ENCODE data around the gene NDST1. TPM values are rescaled to one million over a fixed set of nuclear protein-coding genes. Genes with fewer than 3 reads are reported as not detected.

NDST1 gene
- total RNA-seq, 1 experiment from 2014 or later = 42.6 TPM

DNA sequence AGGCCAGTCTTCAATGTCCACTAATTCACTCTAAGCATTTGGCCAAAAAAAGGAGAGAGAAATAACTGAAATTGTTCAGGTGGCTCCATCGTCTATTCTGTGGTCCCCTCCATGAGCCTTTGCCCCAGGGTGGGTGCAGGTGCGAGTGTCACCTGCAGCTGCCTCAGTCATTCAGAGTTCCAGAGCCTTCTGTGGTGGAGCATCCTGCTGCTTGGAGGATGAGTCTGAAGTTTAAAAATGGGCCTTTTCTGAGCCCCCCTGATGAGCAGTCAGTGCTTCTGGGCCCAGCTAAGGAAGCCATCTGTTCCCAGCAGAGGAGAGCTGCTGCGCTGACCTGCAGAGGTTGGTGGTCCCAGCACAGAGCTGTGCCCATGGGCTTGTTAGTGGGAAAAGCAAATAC, 48.2 kb downstream of the NDST1 start:
- no peak overlapping the region for H3K4me2 ChIP-seq (ENCODE audit: low read length)
- CTCF ChIA-PET = no interaction called here
- H3K9ac ChIP-seq (ENCODE audit: low read length) = no peak overlapping the region
- DNase-seq (no peak), ATAC-seq (no peak)
- H3K9me2 ChIP-seq (replicated peaks; ENCODE audit: low read length) = no peaks in the 10 kb centered on the region
- H3K9me3 ChIP-seq (ENCODE audit: low read length) = no peaks in the 10 kb centered on the region
- H3K4me1 ChIP-seq (ENCODE audit: insufficient read depth, low read length) = no peaks in the 10 kb centered on the region
- TF ChIP-seq CTCF (conservative IDR thresholded peaks at IDR 0.05; ENCODE audit: low read depth, low read length) (no peak), EZH2 (IDR thresholded peaks at IDR 0.05; ENCODE audit: low read length, unreplicated experiment) (no peak), EZH2phosphoT487 (IDR thresholded peaks at IDR 0.05; ENCODE audit: borderline replicate concordance, low read length) (no peak)
- H4K20me1 ChIP-seq (ENCODE audit: low read length) = no peaks in the 10 kb centered on the region
- intact Hi-C loops (cut with micrococcal nuclease) = no loop called here
- H3K27ac ChIP-seq (ENCODE audit: low read length) = no peak overlapping the region
- H2AFZ ChIP-seq (ENCODE audit: low read length) = no peak overlapping the region
- POLR2A ChIA-PET (ENCODE audit: unreplicated experiment) = no interaction called here
- H3F3A ChIP-seq (ENCODE audit: low read length, unreplicated experiment) = no peaks in the 10 kb centered on the region
- H3K79me2 ChIP-seq (ENCODE audit: low read length) = no peaks in the 10 kb centered on the region
- H3K36me3 ChIP-seq (ENCODE audit: low read depth, low read length) = no peaks in the 10 kb centered on the region; the same call in 1 of the 2 replicates
- H3K27me3 ChIP-seq (ENCODE audit: low read length) = no peaks in the 10 kb centered on the region
- no TSS peak for BruUV-seq (replicated peaks)
- no peak overlapping the region for H3K4me3 ChIP-seq (ENCODE audit: low read length)

DNA sequence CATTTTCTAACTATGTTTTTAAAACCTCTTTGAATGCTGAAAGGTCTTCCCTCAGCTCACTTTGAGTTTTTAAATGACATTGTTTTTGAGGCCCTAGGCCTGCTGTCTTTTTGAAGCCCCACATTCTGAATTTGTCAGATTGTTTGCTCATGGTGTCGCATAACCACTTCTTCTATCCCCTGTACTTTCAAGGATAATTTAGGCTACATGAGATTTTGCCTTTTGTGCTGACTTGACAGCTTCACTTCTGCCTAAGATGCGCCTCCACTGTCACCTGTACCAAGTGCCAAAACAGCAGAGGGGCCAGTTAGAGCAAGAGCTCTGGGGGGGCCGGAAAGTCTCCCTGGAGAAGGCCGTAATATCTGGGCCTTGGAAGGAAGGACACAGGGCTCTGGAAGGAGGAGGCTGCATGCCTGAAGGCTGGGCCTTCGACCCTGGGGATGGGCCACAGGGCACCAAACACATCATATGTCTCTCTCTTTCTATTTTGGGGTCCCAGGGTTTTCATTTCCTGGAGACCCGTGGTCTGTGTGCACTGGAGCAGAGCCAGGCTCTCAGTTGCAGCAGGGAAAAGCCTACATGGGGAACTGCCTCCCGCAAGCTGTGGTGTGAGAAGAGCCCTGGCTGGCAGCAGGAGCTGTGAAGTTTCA, 49.1 kb downstream of the NDST1 start:
- H2AFZ ChIP-seq (ENCODE audit: low read length) = no peak overlapping the region
- H3K27ac ChIP-seq (ENCODE audit: low read length) = no peak overlapping the region
- TF ChIP-seq CTCF (conservative IDR thresholded peaks at IDR 0.05; ENCODE audit: low read depth, low read length) (no peak), EZH2 (IDR thresholded peaks at IDR 0.05; ENCODE audit: low read length, unreplicated experiment) (no peak), EZH2phosphoT487 (IDR thresholded peaks at IDR 0.05; ENCODE audit: borderline replicate concordance, low read length) (no peak)
- H3K4me3 ChIP-seq (ENCODE audit: low read length) = no peak overlapping the region
- H3K9me2 ChIP-seq (replicated peaks; ENCODE audit: low read length) = no peaks in the 10 kb centered on the region
- no peak for ATAC-seq
- H3K4me1 ChIP-seq (ENCODE audit: insufficient read depth, low read length) = peaks cover 5% of the 10 kb centered on the region; the same call in 1 of the 2 replicates
- H3F3A ChIP-seq (ENCODE audit: low read length, unreplicated experiment) = no peaks in the 10 kb centered on the region
- intact Hi-C loops (cut with micrococcal nuclease) = no loop called here
- no peaks in the 10 kb centered on the region for H3K79me2 ChIP-seq (ENCODE audit: low read length)
- H4K20me1 ChIP-seq (ENCODE audit: low read length) = no peaks in the 10 kb centered on the region
- no peak for DNase-seq
- no TSS peak for BruUV-seq (replicated peaks)
- POLR2A ChIA-PET (ENCODE audit: unreplicated experiment) = no interaction called here
- H3K9ac ChIP-seq (ENCODE audit: low read length) = no peak overlapping the region
- CTCF ChIA-PET = no interaction called here
- H3K4me2 ChIP-seq (ENCODE audit: low read length) = no peak overlapping the region
- no peaks in the 10 kb centered on the region for H3K27me3 ChIP-seq (ENCODE audit: low read length)
- H3K36me3 ChIP-seq (ENCODE audit: low read depth, low read length) = no peaks in the 10 kb centered on the region; the same call in 1 of the 2 replicates
- H3K9me3 ChIP-seq (ENCODE audit: low read length) = no peaks in the 10 kb centered on the region

DNA sequence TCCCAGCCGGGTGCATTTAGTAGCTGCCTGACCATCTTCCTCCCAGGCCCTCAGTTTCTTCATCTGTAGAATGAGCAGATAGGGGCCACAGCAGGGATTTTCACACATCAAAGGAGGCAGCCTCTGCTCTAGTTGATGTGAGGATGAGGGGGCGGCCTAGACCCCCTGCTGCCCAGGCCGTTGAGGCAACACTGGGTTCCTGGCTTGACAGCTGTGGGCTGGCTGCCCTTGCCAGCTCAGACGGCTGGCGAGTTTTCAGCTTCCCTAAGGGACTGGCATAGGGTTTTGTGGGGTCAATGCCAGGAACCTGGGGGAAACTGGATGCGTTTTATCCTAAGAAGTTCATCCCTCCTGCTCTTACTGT, 49.6 kb downstream of the NDST1 start:
- ChIA-PET CTCF (no interaction called here), POLR2A (ENCODE audit: unreplicated experiment) (no interaction called here)
- no peaks in the 10 kb centered on the region for H3K9me2 ChIP-seq (replicated peaks; ENCODE audit: low read length)
- ATAC-seq = no peak
- no peaks in the 10 kb centered on the region for H3K27me3 ChIP-seq (ENCODE audit: low read length)
- no peaks in the 10 kb centered on the region for H3K79me2 ChIP-seq (ENCODE audit: low read length)
- no peak overlapping the region for H3K4me3 ChIP-seq (ENCODE audit: low read length)
- H3K9me3 ChIP-seq (ENCODE audit: low read length) = no peaks in the 10 kb centered on the region
- no peak overlapping the region for H3K9ac ChIP-seq (ENCODE audit: low read length)
- no peak for DNase-seq
- TF ChIP-seq EZH2 (IDR thresholded peaks at IDR 0.05; ENCODE audit: low read length, unreplicated experiment) = no peak
- no peak for TF ChIP-seq EZH2phosphoT487 (IDR thresholded peaks at IDR 0.05; ENCODE audit: borderline replicate concordance, low read length)
- TF ChIP-seq CTCF (conservative IDR thresholded peaks at IDR 0.05; ENCODE audit: low read depth, low read length) = no peak
- intact Hi-C loops (cut with micrococcal nuclease) = no loop called here
- H3K27ac ChIP-seq (ENCODE audit: low read length) = no peak overlapping the region
- BruUV-seq (replicated peaks) = no TSS peak
- no peaks in the 10 kb centered on the region for H4K20me1 ChIP-seq (ENCODE audit: low read length)
- H2AFZ ChIP-seq (ENCODE audit: low read length) = no peak overlapping the region
- no peak overlapping the region for H3K4me2 ChIP-seq (ENCODE audit: low read length)
- no peaks in the 10 kb centered on the region for H3K36me3 ChIP-seq (ENCODE audit: low read depth, low read length)
- no peaks in the 10 kb centered on the region for H3F3A ChIP-seq (ENCODE audit: low read length, unreplicated experiment)
- peaks cover 7% of the 10 kb centered on the region; the same call in 1 of the 2 replicates for H3K4me1 ChIP-seq (ENCODE audit: insufficient read depth, low read length)
